Stimulated activated memory B cell treated with anti-CD40 and anti-IgM and Interleukin-4, amounts not matched to agents 10 μg/mL and 1 μg/mL and 100 μg/mL, for 72 hours (primary cell): ENCODE data around the gene PSMD10.

ENCODE experiments used
- ATAC-seq: fragments of 150-1000 bp; cut with Tn5 transposase; 2 replicates; pipeline ENCODE4 v1.10.0; 2021
- H3K27ac Mint-ChIP-seq: one replicate; pipeline ENCODE4 v1.8.0; 2022; ENCODE audit warnings: mild to moderate bottlenecking, mixed read lengths
- H3K27me3 Mint-ChIP-seq: one replicate; pipeline ENCODE4 v1.8.0; 2022; ENCODE audit warnings: mixed read lengths
- H3K36me3 Mint-ChIP-seq: one replicate; pipeline ENCODE4 v1.8.0; 2022; ENCODE audit warnings: mixed read lengths
- H3K4me1 Mint-ChIP-seq: one replicate; pipeline ENCODE4 v1.8.0; 2022; ENCODE audit warnings: mixed read lengths
- H3K4me3 Mint-ChIP-seq: one replicate; pipeline ENCODE4 v1.8.0; 2022; ENCODE audit warnings: mild to moderate bottlenecking, moderate library complexity, mixed read lengths
- H3K9me3 Mint-ChIP-seq: one replicate; pipeline ENCODE4 v1.8.0; 2022; ENCODE audit warnings: mixed read lengths

PSMD10 gene

DNA sequence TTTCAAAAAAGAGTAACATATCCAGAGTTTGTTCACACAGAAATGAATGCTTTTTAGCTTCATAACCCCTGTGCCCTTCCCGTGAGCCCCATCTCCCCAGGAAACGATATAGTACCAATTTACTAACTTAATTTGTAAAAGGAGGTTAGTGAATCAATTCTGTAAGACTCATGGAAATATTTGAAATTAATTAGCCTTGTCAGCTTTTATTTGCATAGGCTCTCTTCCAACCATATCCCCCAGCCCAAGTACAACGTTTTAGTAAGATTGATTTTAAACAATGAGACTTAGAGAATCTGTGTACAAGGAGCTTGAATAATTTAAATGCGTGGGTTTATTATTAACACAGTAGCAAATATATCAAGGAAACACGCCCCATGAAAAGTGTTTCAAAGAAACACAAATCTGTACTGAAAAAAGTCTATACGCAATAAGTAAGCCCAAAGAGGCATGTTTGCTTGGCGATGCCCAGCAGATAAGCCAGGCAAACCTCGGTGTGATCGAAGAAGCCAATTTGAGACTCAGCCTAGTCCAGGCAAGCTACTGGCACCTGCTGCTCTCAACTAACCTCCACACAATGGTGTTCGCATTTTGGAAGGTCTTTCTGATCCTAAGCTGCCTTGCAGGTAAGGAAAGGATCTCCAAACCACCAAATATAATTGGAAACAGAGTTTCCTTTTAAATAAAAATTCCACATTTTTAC, 46.6 kb downstream of the PSMD10 start, which contains the start of gene VSIG1:
TSS of gene VSIG1 (plus strand) at position 512 of the 703 bp plus-strand sequence. CDS start at position 578, 66 bp downstream.
- Mint-ChIP-seq H3K9me3 (no peaks in the 10 kb centered on the region), H3K27ac (no peak within 1 kb of the TSS)
- ATAC-seq: no peak

DNA sequence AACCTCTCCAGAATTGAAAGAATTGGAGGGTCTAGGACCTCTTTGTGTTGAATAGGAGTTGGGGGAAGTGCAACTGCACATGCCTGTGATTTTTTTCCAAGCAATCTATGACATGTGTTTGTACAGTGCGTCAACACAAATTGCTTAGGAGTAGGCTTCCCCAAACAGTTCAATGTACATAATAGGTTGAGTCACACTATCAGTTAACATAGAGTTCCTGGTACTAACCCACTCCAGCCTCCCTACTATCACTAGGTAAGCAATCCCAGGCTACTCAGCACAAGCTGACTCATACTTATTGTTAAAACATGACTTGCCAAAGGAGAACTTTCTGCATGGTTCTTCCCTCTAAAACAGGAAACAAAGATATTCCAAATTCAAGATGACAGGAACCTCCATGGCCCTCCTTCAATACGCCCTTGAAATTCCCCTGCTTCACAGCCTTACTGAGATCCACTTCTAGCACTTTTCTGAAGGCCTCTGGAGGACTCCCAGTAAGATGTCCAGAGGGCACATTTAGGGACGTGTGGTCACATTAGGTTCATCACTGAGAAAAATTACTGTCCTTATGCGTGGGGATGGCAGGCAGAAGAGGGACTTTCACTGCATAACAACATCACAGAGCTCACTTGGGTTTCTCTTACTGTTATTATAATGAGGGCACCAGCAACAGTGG, 54.9 kb downstream of the PSMD10 start:
- H3K4me3 Mint-ChIP-seq: no peak overlapping the region
- H3K27ac Mint-ChIP-seq: no peak overlapping the region
- H3K36me3 Mint-ChIP-seq: no peaks in the 10 kb centered on the region
- ATAC-seq: no peak
- H3K9me3 Mint-ChIP-seq: no peaks in the 10 kb centered on the region
- no peaks in the 10 kb centered on the region for H3K27me3 Mint-ChIP-seq
- H3K4me1 Mint-ChIP-seq: no peaks in the 10 kb centered on the region

More for the DNA sequence above, 46.6 kb downstream of the PSMD10 start, which contains the start of gene VSIG1:
- Mint-ChIP-seq H3K36me3 (no peaks in the 10 kb centered on the region), H3K27me3 (no peaks in the 10 kb centered on the region), H3K4me1 (no peaks in the 10 kb centered on the region), H3K4me3 (no peak within 1 kb of the TSS)

DNA sequence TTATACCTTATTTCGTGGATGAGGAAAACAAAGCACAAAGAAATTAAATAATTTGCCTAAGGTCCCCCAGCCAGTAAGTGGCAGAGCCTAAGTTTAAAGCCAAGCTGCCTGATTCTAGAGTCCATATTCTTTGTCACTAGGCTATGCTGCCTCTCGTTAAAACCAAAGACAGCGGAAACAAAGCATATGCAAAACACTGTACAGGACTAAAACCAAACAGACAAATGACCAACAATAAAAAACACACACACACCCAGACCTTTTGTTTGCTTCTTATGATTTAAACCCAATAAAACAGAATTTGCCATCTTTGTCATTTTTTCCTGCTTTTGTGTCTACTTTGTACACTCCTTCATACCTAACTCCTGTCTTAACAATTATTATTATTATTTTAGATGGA, 56.6 kb downstream of the PSMD10 start:
- no peaks in the 10 kb centered on the region for H3K9me3 Mint-ChIP-seq
- ATAC-seq: no peak
- no peaks in the 10 kb centered on the region for H3K27me3 Mint-ChIP-seq
- peaks cover 7% of the 10 kb centered on the region for H3K4me1 Mint-ChIP-seq
- H3K4me3 Mint-ChIP-seq: no peak overlapping the region
- H3K36me3 Mint-ChIP-seq: no peaks in the 10 kb centered on the region
- no peak overlapping the region for H3K27ac Mint-ChIP-seq
